OCI-LY7 (cell line): ENCODE measurements around the gene CARNS1.
"Not testable (repeated sequence)": the region's sequence is repeated elsewhere in the genome, so short reads cannot be mapped to it uniquely, and the experiment has no call there.

Experiments used
- CTCF ChIP-seq: fragments of 200-600 bp; sonication (generic); conservative IDR thresholded peaks from 2 replicates; pipeline ENCODE4 v1.5.1; 2014; ENCODE audit warnings: mild to moderate bottlenecking, antibody characterized with exemption, low read length, moderate library complexity, mixed read lengths
- EZH2phosphoT487 ChIP-seq: fragments of 200-600 bp; sonication (generic); IDR thresholded peaks from 2 replicates; pipeline ENCODE4 v1.6.1; 2018; ENCODE audit warnings: low read depth, borderline replicate concordance, mild to moderate bottlenecking, mixed run types, antibody characterized with exemption, low read length, moderate library complexity, mixed read lengths

- not testable (repeated sequence) for TF ChIP-seq EZH2phosphoT487, CTCF
Measured at GRCh38 chr11:67427364-67427859, 11.9 kb downstream of the CARNS1 start.
